Naive thymus-derived CD8-positive, alpha-beta T cell (primary cell): ENCODE measurements around the gene FGB. TPM values are rescaled to one million over a fixed set of nuclear protein-coding genes. Genes with fewer than 3 reads are reported as not detected.
"Not testable (repeated sequence)": the region's sequence is repeated elsewhere in the genome, so short reads cannot be mapped to it uniquely, and the experiment has no call there.

Experiments used
- ATAC-seq, 2 donors: fragments of 150-1000 bp; cut with Tn5 transposase in 1 of 2; sonication (Bioruptor Pico), chemical (Tn5 transposase) in 1 of 2; 1 replicate in 1 of 2; 2 replicates in 1 of 2; pipeline ENCODE4 v1.10.0; 2021; ENCODE audit warnings: mild to moderate bottlenecking in 2 of 2, moderate library complexity in 2 of 2
- POLR2A ChIA-PET: fragments of 350-600 bp; sonication (Branson Sonifier 250); formaldehyde crosslinking; loops from one replicate; lab custom pipeline; 2021; ENCODE audit warnings: antibody characterized with exemption; lab: Charles Lee
- DNase-seq, 10 donors: peaks; one replicate each; pipeline versions ENCODE4 v3.0.0 to v3.0.0-alpha.2; 2020 to 2022
- H3K27ac Mint-ChIP-seq, 10 donors: one replicate each; pipeline ENCODE4 v1.8.0; 2020 to 2022; ENCODE audit warnings: mild to moderate bottlenecking in 10 of 10, mixed read lengths in 10 of 10, moderate library complexity in 4 of 10, inconsistent platforms in 1 of 10
- H3K27me3 Mint-ChIP-seq, 5 donors: one replicate each; pipeline ENCODE4 v1.8.0; 2021 to 2022; ENCODE audit warnings: mixed read lengths in 5 of 5
- H3K36me3 Mint-ChIP-seq, 3 donors: one replicate each; pipeline ENCODE4 v1.8.0; 2020 to 2022; ENCODE audit warnings: mixed read lengths in 3 of 3, mild to moderate bottlenecking in 2 of 3, inconsistent platforms in 1 of 3
- H3K4me1 Mint-ChIP-seq, 4 donors: one replicate each; pipeline ENCODE4 v1.8.0; 2021 to 2022; ENCODE audit warnings: mixed read lengths in 4 of 4
- H3K4me3 Mint-ChIP-seq, 10 donors: one replicate each; pipeline ENCODE4 v1.8.0; 2020 to 2022; ENCODE audit warnings: mild to moderate bottlenecking in 10 of 10, mixed read lengths in 10 of 10, moderate library complexity in 6 of 10, inconsistent platforms in 1 of 10
- H3K9me3 Mint-ChIP-seq, 9 donors: one replicate each; pipeline ENCODE4 v1.8.0; 2020 to 2022; ENCODE audit warnings: mixed read lengths in 9 of 9, mild to moderate bottlenecking in 3 of 9, inconsistent platforms in 1 of 9, moderate library complexity in 1 of 9
- polyA plus RNA-seq, 3 donors: library from polyadenylated mRNA; unstranded; fragments of 300-500 nt; fragmentation: Illumina TruSeq; gene quantifications; one replicate each; pipeline ENCODE4 v1.2.3, GENCODE V29; 2021
- total RNA-seq, 8 experiments: library from RNA in 2 of 8; stranded (reverse) in 2 of 8; gene quantifications; one replicate each; pipeline ENCODE4 v1.2.3 and lab custom pipeline; 2021 to 2026

The FGB gene
- total and polyA plus RNA-seq, 5 experiments from 2014 or later = not detected

GRCh38 chr4:154589296-154590197 lies 26.7 kb downstream of the FGB start:
- Mint-ChIP-seq H3K27ac (no peak overlapping the region), H3K36me3 (no peaks in the 10 kb centered on the region), H3K4me3 (no peak overlapping the region), H3K27me3 (peaks cover 14 to 58% (median 19%) of the 10 kb centered on the region in 5 donors), H3K9me3 (peaks cover 0 to 3% (median 0%) of the 10 kb centered on the region in 9 donors), H3K4me1 (no peaks in the 10 kb centered on the region)
- POLR2A ChIA-PET = no interaction called here
- ATAC-seq (no peak), DNase-seq (no peak)

DNA sequence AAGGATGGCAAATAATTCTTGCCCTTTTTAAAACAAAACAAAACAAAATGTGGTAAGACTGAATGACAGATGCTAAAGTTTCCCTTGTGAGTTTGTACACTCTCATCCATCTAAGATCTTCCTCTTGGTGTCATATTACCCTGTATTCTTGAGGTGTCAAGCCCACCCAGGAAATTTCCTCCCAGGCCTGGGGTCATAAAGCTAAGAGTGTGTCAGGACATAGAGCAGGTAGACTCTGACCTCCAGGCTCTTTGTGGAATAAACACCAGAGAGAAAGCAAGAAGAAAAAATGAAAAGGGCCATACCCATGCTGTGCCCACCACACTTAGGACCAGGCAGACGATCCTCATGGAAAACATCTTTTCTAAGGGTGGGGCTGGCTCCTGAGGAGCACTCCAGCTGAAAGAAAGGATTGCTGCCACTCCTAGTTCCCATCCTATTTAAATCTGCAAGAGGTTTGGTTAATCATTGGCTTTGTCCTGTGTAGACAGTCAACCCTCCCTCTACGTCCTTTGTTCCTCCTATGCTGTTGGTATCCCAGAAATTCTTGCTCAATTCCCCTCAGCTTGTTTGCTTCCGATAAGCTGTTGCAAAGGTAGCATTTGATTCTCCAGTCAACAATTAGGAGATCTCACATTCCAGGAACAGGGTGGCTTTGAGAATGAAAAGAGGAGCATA lies 27.7 kb downstream of the FGB start, which contains the start of gene FGA:
TSS of gene FGA (minus strand) at position 414 of the 678 bp plus-strand sequence. CDS start at position 359, 55 bp downstream.
- no peak within 1 kb of the TSS for H3K4me3 Mint-ChIP-seq
- POLR2A ChIA-PET = no interaction called here
- H3K9me3 Mint-ChIP-seq = peaks cover 0 to 3% (median 0%) of the 10 kb centered on the region in 9 donors
- no peaks in the 10 kb centered on the region for H3K36me3 Mint-ChIP-seq
- H3K27me3 Mint-ChIP-seq = peaks cover 14 to 58% (median 19%) of the 10 kb centered on the region in 5 donors
- no peak for ATAC-seq
- no peak within 1 kb of the TSS for H3K27ac Mint-ChIP-seq
- no peaks in the 10 kb centered on the region for H3K4me1 Mint-ChIP-seq
- no peak for DNase-seq

GRCh38 chr4:154591890-154592289 lies 29.1 kb downstream of the FGB start:
- Mint-ChIP-seq H3K36me3 (no peaks in the 10 kb centered on the region), H3K27ac (no peak overlapping the region), H3K27me3 (peaks cover 11 to 53% (median 15%) of the 10 kb centered on the region in 5 donors), H3K4me1 (no peaks in the 10 kb centered on the region), H3K4me3 (no peak overlapping the region), H3K9me3 (peaks cover 0 to 5% (median 0%) of the 10 kb centered on the region in 9 donors)
- ATAC-seq = no peak
- POLR2A ChIA-PET = no interaction called here
- no peak for DNase-seq

GRCh38 chr4:154593868-154594267 lies 31.1 kb downstream of the FGB start:
- ATAC-seq (no peak), DNase-seq (no peak)
- POLR2A ChIA-PET = no interaction called here
- Mint-ChIP-seq H3K4me3 (no peak overlapping the region), H3K9me3 (peaks cover 0 to 5% (median 0%) of the 10 kb centered on the region in 9 donors), H3K4me1 (no peaks in the 10 kb centered on the region), H3K27me3 (peaks cover 11 to 61% (median 14%) of the 10 kb centered on the region in 5 donors), H3K36me3 (no peaks in the 10 kb centered on the region), H3K27ac (no peak overlapping the region)

DNA sequence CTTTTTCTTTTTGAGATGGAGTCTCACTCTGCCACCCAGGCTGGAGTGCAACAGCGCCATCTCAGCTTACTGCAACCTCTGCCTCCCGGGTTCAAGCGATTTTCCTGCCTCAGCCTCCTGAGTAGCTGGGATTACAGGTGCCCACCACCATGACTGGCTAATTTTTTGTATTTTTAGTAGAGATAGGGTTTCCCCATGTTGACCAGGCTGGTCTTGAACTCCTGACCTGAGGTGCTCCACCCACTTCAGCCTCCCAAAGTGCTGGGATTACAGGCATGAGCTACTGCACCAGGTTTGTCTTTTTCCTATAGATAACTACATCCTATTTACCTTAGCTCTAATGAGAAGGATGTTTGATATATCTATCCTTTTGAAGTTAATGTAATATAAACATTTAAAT lies 31.5 kb downstream of the FGB start:
- not testable (repeated sequence) for H3K27ac Mint-ChIP-seq

DNA sequence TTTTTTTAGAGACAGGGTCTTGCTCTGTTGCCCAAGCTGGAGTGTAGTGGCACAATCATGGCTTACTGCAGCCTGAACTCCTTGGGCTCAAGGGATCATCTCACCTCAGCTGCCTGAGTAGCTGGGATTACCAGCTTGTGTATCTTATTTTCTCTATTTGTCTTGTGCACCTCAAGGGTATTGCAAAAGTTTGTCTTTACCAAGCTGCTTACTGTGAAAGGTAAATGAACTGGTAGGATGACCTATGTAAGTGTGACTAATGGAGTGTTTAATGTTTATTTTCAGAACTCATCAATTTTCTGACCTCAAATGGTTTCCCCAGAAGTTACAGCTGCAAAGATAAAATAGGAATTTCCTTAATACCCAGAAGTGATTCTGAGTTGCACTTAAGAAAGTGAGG lies 33.0 kb downstream of the FGB start:
- H3K4me1 Mint-ChIP-seq = no peaks in the 10 kb centered on the region
- DNase-seq = no peak
- no peak overlapping the region for H3K4me3 Mint-ChIP-seq
- peaks cover 0 to 5% (median 0%) of the 10 kb centered on the region in 9 donors for H3K9me3 Mint-ChIP-seq
- no peaks in the 10 kb centered on the region for H3K36me3 Mint-ChIP-seq
- peaks cover 4 to 49% (median 10%) of the 10 kb centered on the region in 5 donors for H3K27me3 Mint-ChIP-seq
- POLR2A ChIA-PET = no interaction called here
- H3K27ac Mint-ChIP-seq = no peak overlapping the region
- ATAC-seq = no peak

More for the DNA sequence above, 31.5 kb downstream of the FGB start:
- H3K36me3 Mint-ChIP-seq, DNase-seq, POLR2A ChIA-PET, H3K4me1 Mint-ChIP-seq, H3K4me3 Mint-ChIP-seq, H3K9me3 Mint-ChIP-seq, ATAC-seq: not testable (repeated sequence)
- H3K27me3 Mint-ChIP-seq = peaks cover 10 to 57% (median 13%) of the 10 kb centered on the region in 5 donors

GRCh38 chr4:154597281-154597680 lies 34.5 kb downstream of the FGB start:
- H3K27ac Mint-ChIP-seq, H3K4me1 Mint-ChIP-seq, H3K9me3 Mint-ChIP-seq, ATAC-seq, POLR2A ChIA-PET, DNase-seq, H3K4me3 Mint-ChIP-seq, H3K36me3 Mint-ChIP-seq: not testable (repeated sequence)
- peaks cover 4 to 51% (median 11%) of the 10 kb centered on the region in 5 donors for H3K27me3 Mint-ChIP-seq

DNA sequence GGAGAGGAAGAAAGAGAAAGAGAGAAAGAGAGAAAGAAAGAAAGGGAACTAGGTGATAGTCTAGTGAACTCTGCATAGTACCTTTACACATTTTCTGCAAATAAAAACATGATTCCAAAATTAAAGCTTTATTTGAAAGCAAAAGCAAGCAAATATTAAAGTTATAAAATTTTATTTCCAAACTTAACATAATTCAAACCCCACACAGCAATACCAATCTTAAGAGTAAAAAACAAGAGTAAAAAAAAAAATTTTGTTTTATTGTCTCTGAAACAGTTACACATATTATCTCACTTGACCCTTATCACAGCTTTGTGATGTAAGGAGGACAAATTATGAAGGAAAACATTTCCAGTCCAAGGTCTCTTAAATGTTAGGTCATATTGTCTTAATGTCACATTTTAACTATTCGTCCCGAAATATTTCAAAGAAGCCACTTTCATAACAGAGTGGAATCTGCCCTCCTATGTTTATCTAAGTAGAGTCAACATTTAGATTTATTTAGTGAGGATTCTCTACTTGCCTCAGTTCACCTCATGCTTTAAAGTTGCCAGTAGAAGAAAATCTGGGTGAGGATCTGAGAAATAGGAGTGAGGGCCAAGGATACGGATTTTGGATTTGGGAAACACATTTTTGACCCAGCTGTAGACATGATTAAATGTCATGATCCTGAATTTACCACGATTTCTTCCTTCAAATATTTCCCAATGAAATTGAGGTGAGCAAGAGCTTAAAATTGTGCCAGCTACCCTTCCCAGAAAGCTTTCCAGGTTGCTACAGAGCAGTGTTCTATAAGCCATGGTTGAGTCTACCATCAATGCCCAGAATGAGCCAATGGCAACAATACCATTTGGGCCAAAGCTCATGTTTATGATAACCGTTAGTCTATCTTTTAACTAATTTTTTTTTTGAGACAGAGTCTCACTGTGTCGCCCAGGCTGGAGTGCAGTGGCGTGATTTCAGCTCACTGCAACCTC lies 35.3 kb downstream of the FGB start:
- H3K4me3 Mint-ChIP-seq = no peak overlapping the region
- H3K27ac Mint-ChIP-seq = no peak overlapping the region
- DNase-seq (no peak), ATAC-seq (no peak)
- H3K4me1 Mint-ChIP-seq = peaks cover 0 to 4% (median 0%) of the 10 kb centered on the region in 4 donors
- H3K27me3 Mint-ChIP-seq = peaks cover 8 to 59% (median 14%) of the 10 kb centered on the region in 5 donors
- H3K36me3 Mint-ChIP-seq = no peaks in the 10 kb centered on the region
- peaks cover 0 to 2% (median 0%) of the 10 kb centered on the region in 9 donors for H3K9me3 Mint-ChIP-seq
- POLR2A ChIA-PET = no interaction called here

DNA sequence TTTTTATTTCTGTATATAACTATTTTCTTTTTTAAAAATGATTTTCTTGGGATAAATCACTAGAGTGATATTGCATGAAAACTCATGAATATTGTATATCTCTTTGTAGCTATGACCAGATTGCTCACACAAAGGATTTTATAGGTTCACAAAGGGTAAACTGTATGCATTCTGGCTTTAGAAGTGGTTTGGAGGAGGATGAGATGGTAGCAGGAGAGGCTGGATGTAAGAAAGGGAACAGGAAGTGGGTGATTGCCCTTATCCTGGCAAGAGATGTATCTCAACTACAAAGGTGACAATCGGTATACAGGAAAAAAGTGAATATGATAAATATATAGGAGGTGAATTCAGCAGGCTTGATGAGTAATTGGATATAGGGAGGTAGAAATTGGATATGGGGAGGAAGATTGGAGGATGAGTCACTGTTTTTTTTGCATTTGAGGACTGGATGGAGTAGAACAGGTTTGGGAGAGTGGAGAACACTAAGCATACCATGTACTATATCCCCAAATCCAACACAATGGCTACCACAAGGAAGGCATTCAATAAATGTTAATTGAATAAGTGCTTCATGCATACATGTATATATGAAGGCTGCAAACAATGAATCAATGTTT lies 39.7 kb downstream of the FGB start:
- DNase-seq (no peak), ATAC-seq (no peak)
- peaks cover 0 to 4% (median 0%) of the 10 kb centered on the region in 4 donors for H3K4me1 Mint-ChIP-seq
- peaks cover 13 to 45% (median 23%) of the 10 kb centered on the region in 5 donors for H3K27me3 Mint-ChIP-seq
- H3K4me3 Mint-ChIP-seq = no peak overlapping the region
- no peaks in the 10 kb centered on the region for H3K9me3 Mint-ChIP-seq
- POLR2A ChIA-PET = no interaction called here
- H3K36me3 Mint-ChIP-seq = no peaks in the 10 kb centered on the region
- H3K27ac Mint-ChIP-seq = peak overlapping the region in 1 of 10 donors; percentile 23

DNA sequence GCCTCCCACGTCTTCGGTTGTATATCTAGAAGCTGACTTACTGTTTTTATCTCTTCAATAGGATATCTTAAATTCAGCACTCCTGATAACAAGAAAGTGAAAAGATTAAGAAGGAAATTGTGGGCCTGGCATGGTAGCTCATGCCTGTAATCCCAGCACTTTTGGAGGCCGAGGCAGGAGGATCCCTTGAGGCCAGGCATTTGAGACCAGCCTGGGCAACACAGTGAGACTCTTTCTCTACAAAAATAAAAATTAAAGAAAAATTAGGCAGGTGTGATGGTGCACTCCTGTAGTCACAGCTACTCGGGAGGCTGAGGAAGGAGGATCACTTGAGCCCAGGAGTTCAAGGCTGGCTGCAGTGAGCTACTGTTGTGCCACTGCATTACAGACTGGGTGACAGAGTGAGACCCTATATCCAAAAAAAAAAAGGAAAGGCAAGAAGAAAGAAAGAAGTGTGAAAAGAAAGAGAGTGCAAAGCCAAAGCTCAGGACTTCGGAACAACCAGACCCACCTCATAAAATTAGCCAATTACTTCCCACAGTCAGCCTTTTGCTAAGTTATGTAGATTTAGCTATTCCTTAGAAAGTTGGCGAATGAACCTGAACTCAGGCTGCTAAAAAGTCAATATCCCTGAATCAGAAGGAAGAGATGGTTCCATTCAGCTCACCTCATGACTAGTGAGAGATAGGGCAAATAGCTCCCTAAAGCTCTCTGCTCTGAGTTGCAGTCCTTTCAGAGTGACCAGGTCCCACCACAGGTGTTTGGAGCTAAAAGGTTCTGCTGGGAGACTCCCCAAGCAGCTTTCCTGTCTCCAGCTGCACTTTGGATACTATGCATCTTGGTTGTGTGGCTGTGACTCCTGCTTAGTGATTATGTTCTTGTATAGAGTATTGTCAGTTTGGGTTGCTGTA lies 40.5 kb downstream of the FGB start:
- no peak for ATAC-seq
- Mint-ChIP-seq H3K4me1 (peaks cover 0 to 4% (median 0%) of the 10 kb centered on the region in 4 donors), H3K27me3 (peaks cover 11 to 40% (median 23%) of the 10 kb centered on the region in 5 donors), H3K27ac (peak overlapping the region in 1 of 10 donors; percentile 23), H3K9me3 (no peaks in the 10 kb centered on the region), H3K36me3 (no peaks in the 10 kb centered on the region), H3K4me3 (no peak overlapping the region)
- POLR2A ChIA-PET = no interaction called here
- DNase-seq = no peak

GRCh38 chr4:154604696-154605200 lies 41.9 kb downstream of the FGB start:
- Mint-ChIP-seq H3K9me3 (no peaks in the 10 kb centered on the region), H3K36me3 (no peaks in the 10 kb centered on the region), H3K4me3 (no peak overlapping the region), H3K27ac (peak overlapping the region in 1 of 10 donors; percentile 54), H3K27me3 (peaks cover 16 to 53% (median 31%) of the 10 kb centered on the region in 5 donors), H3K4me1 (peaks cover 0 to 4% (median 0%) of the 10 kb centered on the region in 4 donors)
- no peak for ATAC-seq
- no peak for DNase-seq
- POLR2A ChIA-PET = no interaction called here
